T-cell (primary cell): ENCODE results near the gene KLK8. TPM values are rescaled to one million over a fixed set of nuclear protein-coding genes. Genes with fewer than 3 reads are reported as not detected.
A peak's percentile ranks its signal among the peaks of the same experiment; 100 is the strongest.

Experiments used
- ATAC-seq, 4 experiments: fragments of 200-7000 bp in 3 of 4; fragments of 150-1000 bp in 1 of 4; cut with Tn5 transposase; replicated peaks in 1 of 4; 1 replicate in 3 of 4; 2 replicates in 1 of 4; pipeline ENCODE4 v1.10.0; 2021; ENCODE audit warnings: moderate library complexity in 3 of 4, mild to moderate bottlenecking in 2 of 4, moderate number of reproducible peaks in 1 of 4
- CTCF ChIA-PET, 2 donors: fragments of 300-600 bp; sonication (Branson Sonifier 250); formaldehyde crosslinking; loops; one replicate each; lab custom pipeline; 2022; ENCODE audit warnings: antibody characterized with exemption in 2 of 2; lab: Charles Lee
- POLR2A ChIA-PET, 2 donors: fragments of 300-600 bp; sonication (Branson Sonifier 250); formaldehyde crosslinking; loops; one replicate each; lab custom pipeline; 2022; ENCODE audit warnings: antibody characterized with exemption in 2 of 2; lab: Charles Lee
- DNase-seq, 35 experiments: peaks; one replicate each; pipeline versions ENCODE4 v3.0.0 to v3.0.0-alpha.2; 2013 to 2023
- H3K27ac ChIP-seq: one replicate; pipeline ENCODE4 v1.5.1; 2013; ENCODE audit warnings: low read length
- H3K27me3 ChIP-seq, 2 experiments: replicated peaks in 1 of 2; 1 replicate in 1 of 2; 2 replicates in 1 of 2; pipeline versions ENCODE4 v1.6.1 to v1.7.0; 2013; ENCODE audit warnings: low read length in 1 of 2, mixed read lengths in 1 of 2; ENCODE audit not compliant: control insufficient read depth in 2 of 2, insufficient read depth in 2 of 2; ENCODE audit errors: extremely low read depth in 1 of 2
- H3K36me3 ChIP-seq, 2 donors: 1 replicate in 1 of 2; 2 replicates in 1 of 2; pipeline versions ENCODE4 v1.6.1 to v1.7.0; 2013; ENCODE audit warnings: low read length in 1 of 2; ENCODE audit not compliant: control insufficient read depth in 2 of 2, insufficient read depth in 1 of 2; ENCODE audit errors: extremely low read depth in 1 of 2
- H3K4me1 ChIP-seq, 2 experiments: 1 replicate in 1 of 2; 2 replicates in 1 of 2; pipeline versions ENCODE4 v1.6.1 to v1.7.0; 2013; ENCODE audit warnings: low read length in 2 of 2, mixed read lengths in 1 of 2; ENCODE audit not compliant: insufficient read depth in 2 of 2, control insufficient read depth in 1 of 2; ENCODE audit errors: extremely low read depth in 1 of 2
- H3K4me3 ChIP-seq, 2 donors: 1 replicate in 1 of 2; 2 replicates in 1 of 2; pipeline versions ENCODE4 v1.5.1 to v1.7.0; 2013; ENCODE audit warnings: mild to moderate bottlenecking in 2 of 2, low read length in 1 of 2, moderate library complexity in 1 of 2; ENCODE audit not compliant: control insufficient read depth in 1 of 2; ENCODE audit errors: extremely low read depth in 1 of 2
- H3K9me3 ChIP-seq: 2 replicates; pipeline ENCODE4 v1.7.0; 2013
- H3K27ac Mint-ChIP-seq, 2 donors: one replicate each; pipeline ENCODE4 v1.8.0; 2020 to 2021; ENCODE audit warnings: mild to moderate bottlenecking in 2 of 2, mixed read lengths in 2 of 2
- H3K27me3 Mint-ChIP-seq, 2 donors: one replicate each; pipeline ENCODE4 v1.8.0; 2021 to 2022; ENCODE audit warnings: mixed read lengths in 2 of 2
- H3K36me3 Mint-ChIP-seq: one replicate; pipeline ENCODE4 v1.8.0; 2021; ENCODE audit warnings: mixed read lengths
- H3K4me1 Mint-ChIP-seq, 3 donors: one replicate each; pipeline ENCODE4 v1.8.0; 2020 to 2022; ENCODE audit warnings: mixed read lengths in 3 of 3, mild to moderate bottlenecking in 1 of 3
- H3K4me3 Mint-ChIP-seq, 3 donors: one replicate each; pipeline ENCODE4 v1.8.0; 2020 to 2022; ENCODE audit warnings: mild to moderate bottlenecking in 3 of 3, mixed read lengths in 3 of 3, moderate library complexity in 3 of 3
- H3K9me3 Mint-ChIP-seq, 3 donors: one replicate each; pipeline ENCODE4 v1.8.0; 2020 to 2022; ENCODE audit warnings: mixed read lengths in 3 of 3
- WGBS: methylation state at CpG from one replicate; pipeline ENCODE4 v1.1.5; 2013; ENCODE audit warnings: missing lambda C conversion rate; ENCODE audit not compliant: insufficient coverage; 5-methylcytosine and 5-hydroxymethylcytosine counted together
- total RNA-seq, 35 experiments: library from RNA in 6 of 35; stranded (reverse) in 6 of 35; fragments of 120-200 nt in 1 of 35; gene quantifications; one replicate each; pipeline versions ENCODE4 v1.2.1 to v1.2.4 and lab custom pipeline; 2013 to 2026

KLK8 gene
- total RNA-seq, 5 donors from 2014 or later (not counting 1 experiment from before 2014, with no cell fraction given) = not detected

GRCh38 chr19:51005248-51005647 lies 3.8 kb upstream of the KLK8 start:
- no peaks in the 10 kb centered on the region for H3K9me3 Mint-ChIP-seq
- Histone ChIP-seq H3K27ac (no peak overlapping the region), H3K9me3 (no peaks in the 10 kb centered on the region), H3K4me3 (no peak overlapping the region), H3K36me3 (no peaks in the 10 kb centered on the region), H3K4me1 (no peaks in the 10 kb centered on the region), H3K27me3 (peaks cover 0 to 58% of the 10 kb centered on the region in 2 experiments)
- ATAC-seq (no peak), DNase-seq (no peak)
- H3K4me1 Mint-ChIP-seq = peaks cover 0 to 3% (median 0%) of the 10 kb centered on the region in 3 donors
- no CpG with 5 or more reads among the region's 1 CpG for whole genome bisulfite sequencing
- H3K27me3 Mint-ChIP-seq = peaks cover 29 to 57% of the 10 kb centered on the region in 2 donors
- no peak overlapping the region for H3K4me3 Mint-ChIP-seq
- no peak overlapping the region for H3K27ac Mint-ChIP-seq
- H3K36me3 Mint-ChIP-seq = no peaks in the 10 kb centered on the region
- ChIA-PET CTCF (no interaction called here), POLR2A (no interaction called here)

- no peak for ATAC-seq
These were observed 1.9 kb upstream of the KLK8 start for GRCh38 chr19:51003316-51003715.

DNA sequence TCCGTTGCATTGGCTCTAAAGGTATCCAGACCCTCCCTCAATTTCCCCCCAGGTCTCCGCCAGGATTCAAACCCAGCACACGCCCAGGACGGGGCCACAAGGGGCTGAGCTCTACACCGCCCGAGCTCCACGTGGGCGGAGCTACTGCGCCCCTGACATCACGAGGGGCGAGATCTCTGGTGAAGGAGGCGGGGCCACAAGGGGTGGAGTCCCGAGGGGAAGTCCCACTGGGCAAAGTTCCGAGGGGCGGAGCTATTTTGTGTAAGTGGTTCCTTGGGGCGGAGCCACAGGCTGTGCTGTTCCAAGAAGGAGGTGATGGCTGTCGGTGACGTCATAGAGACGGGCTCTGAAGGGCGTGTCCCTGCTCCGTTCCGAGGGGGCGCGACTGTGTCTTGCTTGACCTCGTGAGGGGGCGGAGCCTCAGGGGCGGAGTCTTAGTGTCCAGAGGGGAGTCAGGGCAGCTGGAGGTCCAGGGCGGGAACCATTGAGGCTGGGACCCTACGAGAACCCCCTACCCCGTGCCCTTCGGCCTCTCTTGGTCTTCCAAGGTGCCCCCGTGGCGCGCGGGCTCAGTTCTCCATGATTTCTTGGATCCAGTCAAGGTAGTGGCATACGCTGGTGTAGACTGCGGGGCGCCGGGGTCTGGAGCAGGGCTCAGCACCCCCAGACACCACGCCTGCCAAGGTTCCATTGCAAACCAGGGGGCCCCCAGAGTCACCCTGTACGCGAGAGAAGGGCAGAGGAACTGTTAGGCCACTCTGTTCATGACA lies 1.3 kb upstream of the KLK8 start:
- Mint-ChIP-seq H3K4me3 (no peak overlapping the region), H3K27me3 (peaks cover 26 to 63% of the 10 kb centered on the region in 2 donors), H3K9me3 (no peaks in the 10 kb centered on the region), H3K36me3 (no peaks in the 10 kb centered on the region), H3K27ac (no peak overlapping the region), H3K4me1 (peaks cover 0 to 3% (median 0%) of the 10 kb centered on the region in 3 donors)
- 76% methylated on average over 42 of the region's 42 CpGs for WGBS
- Histone ChIP-seq H3K27me3 (peaks cover 0 to 59% of the 10 kb centered on the region in 2 experiments), H3K4me1 (no peaks in the 10 kb centered on the region), H3K9me3 (no peaks in the 10 kb centered on the region), H3K27ac (no peak overlapping the region), H3K4me3 (peak overlapping the region in 1 of 2 donors; percentile 6), H3K36me3 (no peaks in the 10 kb centered on the region)
- POLR2A ChIA-PET = no interaction called here
- peak in 6 of 35 experiments; percentile 3 to 18 (median 9) for DNase-seq
- ATAC-seq = no peak
- CTCF ChIA-PET = no interaction called here

More at GRCh38 chr19:51003316-51003715, 1.9 kb upstream of the KLK8 start:
- Histone ChIP-seq H3K36me3 (no peaks in the 10 kb centered on the region), H3K4me3 (no peak overlapping the region), H3K9me3 (no peaks in the 10 kb centered on the region), H3K27ac (no peak overlapping the region), H3K27me3 (peaks cover 0 to 56% of the 10 kb centered on the region in 2 experiments), H3K4me1 (no peaks in the 10 kb centered on the region)
- H3K27me3 Mint-ChIP-seq = peaks cover 22 to 59% of the 10 kb centered on the region in 2 donors
- WGBS = 52% methylated on average over 7 of the region's 7 CpGs
- no peak for DNase-seq
- H3K4me1 Mint-ChIP-seq = peaks cover 0 to 3% (median 0%) of the 10 kb centered on the region in 3 donors
- ChIA-PET CTCF (no interaction called here), POLR2A (no interaction called here)
- no peak overlapping the region for H3K4me3 Mint-ChIP-seq
- H3K27ac Mint-ChIP-seq = no peak overlapping the region
- H3K36me3 Mint-ChIP-seq = no peaks in the 10 kb centered on the region
- H3K9me3 Mint-ChIP-seq = no peaks in the 10 kb centered on the region

DNA sequence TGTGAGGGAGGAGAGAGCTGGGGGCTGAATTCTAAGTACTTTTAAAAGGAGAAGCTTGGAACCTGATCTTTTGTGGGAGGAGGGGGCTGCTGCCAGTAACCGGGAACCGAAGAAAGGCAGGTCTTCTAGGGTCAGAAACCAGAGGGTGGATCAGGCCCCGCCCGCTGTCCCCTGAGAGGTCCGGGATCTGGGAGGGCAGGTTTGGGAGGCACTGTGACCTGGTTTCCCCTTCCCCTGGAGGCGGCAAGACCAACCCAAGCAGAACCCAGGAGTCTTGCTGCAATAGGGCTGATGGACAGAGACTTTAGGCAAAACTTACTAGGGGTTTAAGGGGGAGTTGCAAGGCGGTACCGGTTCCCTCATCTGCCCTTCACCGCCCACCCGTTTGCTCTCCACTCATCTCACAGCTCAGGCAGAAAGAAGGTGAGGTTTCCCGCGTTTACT lies 707 bp upstream of the KLK8 start:
- no peak overlapping the region for H3K27ac ChIP-seq
- peaks cover 31 to 64% of the 10 kb centered on the region in 2 donors for H3K27me3 Mint-ChIP-seq
- no peak overlapping the region for H3K27ac Mint-ChIP-seq
- ChIA-PET CTCF (no interaction called here), POLR2A (no interaction called here)
- H3K4me3 ChIP-seq = no peak overlapping the region
- no peaks in the 10 kb centered on the region for H3K36me3 Mint-ChIP-seq
- no peak for DNase-seq
- H3K4me1 Mint-ChIP-seq = peaks cover 0 to 3% (median 0%) of the 10 kb centered on the region in 3 donors
- ATAC-seq = no peak
- no peaks in the 10 kb centered on the region for H3K9me3 ChIP-seq
- WGBS = 44% methylated on average over 8 of the region's 12 CpGs
- no peak overlapping the region for H3K4me3 Mint-ChIP-seq
- H3K4me1 ChIP-seq = no peaks in the 10 kb centered on the region
- H3K9me3 Mint-ChIP-seq = no peaks in the 10 kb centered on the region
- H3K36me3 ChIP-seq = no peaks in the 10 kb centered on the region
- peaks cover 0 to 65% of the 10 kb centered on the region in 2 experiments for H3K27me3 ChIP-seq

DNA sequence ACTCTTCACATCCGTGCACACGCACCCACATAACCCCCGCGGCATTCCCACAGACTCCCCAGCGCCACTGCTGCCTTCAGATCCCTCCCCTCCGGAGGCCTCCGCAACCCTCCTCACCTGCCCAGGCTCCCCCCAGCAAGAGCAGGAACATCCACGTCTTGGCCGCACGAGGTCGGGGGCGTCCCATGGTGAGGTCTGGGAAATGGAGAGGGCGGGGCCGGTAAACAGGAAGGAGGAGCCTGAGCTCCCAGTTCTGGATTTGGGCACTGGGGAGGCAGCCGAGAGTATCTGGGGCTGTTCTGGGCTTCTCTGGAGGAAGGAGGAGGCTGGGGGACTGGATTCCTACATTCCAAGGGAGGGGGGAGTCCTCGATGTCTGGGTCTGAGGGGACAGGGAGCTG lies 423 bp downstream of the KLK8 start:
- peaks cover 35 to 67% of the 10 kb centered on the region in 2 donors for H3K27me3 Mint-ChIP-seq
- no peak overlapping the region for H3K4me3 Mint-ChIP-seq
- CTCF ChIA-PET = no interaction called here
- no peaks in the 10 kb centered on the region for H3K9me3 Mint-ChIP-seq
- peaks cover 0 to 3% (median 0%) of the 10 kb centered on the region in 3 donors for H3K4me1 Mint-ChIP-seq
- no peak overlapping the region for H3K27ac ChIP-seq
- H3K36me3 Mint-ChIP-seq = no peaks in the 10 kb centered on the region
- no peaks in the 10 kb centered on the region for H3K36me3 ChIP-seq
- no peak overlapping the region for H3K27ac Mint-ChIP-seq
- H3K4me3 ChIP-seq = no peak overlapping the region
- DNase-seq = no peak
- 40% methylated on average over 15 of the region's 16 CpGs for WGBS
- no peaks in the 10 kb centered on the region for H3K4me1 ChIP-seq
- no peaks in the 10 kb centered on the region for H3K9me3 ChIP-seq
- POLR2A ChIA-PET = no interaction called here
- ATAC-seq = no peak
- peaks cover 0 to 66% of the 10 kb centered on the region in 2 experiments for H3K27me3 ChIP-seq

DNA sequence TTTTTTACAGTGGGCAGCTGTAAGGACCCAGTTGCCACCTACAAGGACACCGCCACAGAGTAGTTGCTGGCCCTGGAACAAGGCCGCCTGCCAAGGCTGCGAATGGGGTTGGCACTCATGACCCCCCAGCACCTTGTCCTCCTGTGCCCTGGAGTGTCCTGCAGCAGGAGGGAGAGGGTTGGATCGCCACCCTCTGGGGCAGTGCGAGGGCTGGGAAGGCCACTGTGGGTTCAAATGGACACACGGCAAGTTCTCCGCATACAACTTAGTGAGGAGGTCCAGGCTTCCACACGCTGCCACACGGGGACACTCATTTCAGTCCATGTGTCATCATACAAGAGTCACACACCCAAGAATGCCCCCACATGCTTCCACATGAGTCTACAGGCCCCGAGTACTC lies 978 bp downstream of the KLK8 start:
- CTCF ChIA-PET = no interaction called here
- Mint-ChIP-seq H3K9me3 (no peaks in the 10 kb centered on the region), H3K4me3 (no peak overlapping the region), H3K27me3 (peaks cover 35 to 67% of the 10 kb centered on the region in 2 donors), H3K4me1 (peaks cover 0 to 3% (median 0%) of the 10 kb centered on the region in 3 donors), H3K27ac (no peak overlapping the region), H3K36me3 (no peaks in the 10 kb centered on the region)
- Histone ChIP-seq H3K4me1 (no peaks in the 10 kb centered on the region), H3K9me3 (no peaks in the 10 kb centered on the region), H3K4me3 (no peak overlapping the region), H3K36me3 (no peaks in the 10 kb centered on the region), H3K27me3 (peaks cover 0 to 67% of the 10 kb centered on the region in 2 experiments), H3K27ac (no peak overlapping the region)
- ATAC-seq = no peak
- no peak for DNase-seq
- POLR2A ChIA-PET = no interaction called here
- WGBS = 93% methylated on average over 9 of the region's 10 CpGs
